Caco-2 (cell line): ENCODE results near the gene DCTN2. TPM values are rescaled to one million over a fixed set of nuclear protein-coding genes. Genes with fewer than 3 reads are reported as not detected.

Experiments
- BruUV-seq: library from RNA; stranded (reverse); fragments of 400-500 nt; replicated peaks from 2 replicates; lab custom pipeline; 2021; lab: Mats Ljungman, UMichigan
- CTCF ChIA-PET: fragments of 300-600 bp; sonication (Branson Sonifier 250); formaldehyde crosslinking; loops from one replicate; lab custom pipeline; 2022; ENCODE audit warnings: antibody characterized with exemption; lab: Charles Lee
- POLR2A ChIA-PET: fragments of 300-600 bp; sonication (Branson Sonifier 250); formaldehyde crosslinking; loops from one replicate; lab custom pipeline; 2022; ENCODE audit warnings: antibody characterized with exemption; lab: Charles Lee
- DNase-seq, 2 experiments: peaks; one replicate each; pipeline versions ENCODE4 v3.0.0 to v3.0.0-alpha.2; 2020 to 2022
- H3K27me3 ChIP-seq: replicated peaks from 2 replicates; pipeline ENCODE4 v1.6.0; 2011; ENCODE audit warnings: low read length; ENCODE audit not compliant: control insufficient read depth, insufficient read depth
- H3K36me3 ChIP-seq: 2 replicates; pipeline ENCODE4 v1.5.1; 2011; ENCODE audit warnings: low read length; ENCODE audit not compliant: control insufficient read depth, insufficient read depth
- H3K4me1 ChIP-seq: fragments of 250-450 bp; sonication (Bioruptor Pico); 2 replicates; pipeline ENCODE4 v1.5.1; 2020; ENCODE audit warnings: mild to moderate bottlenecking
- H3K4me3 ChIP-seq: 2 replicates; pipeline ENCODE4 v1.5.1; 2011; ENCODE audit warnings: low read depth, mild to moderate bottlenecking, control low read depth, low read length
- H3K9me3 ChIP-seq: fragments of 250-450 bp; sonication (Bioruptor Pico); 2 replicates; pipeline ENCODE4 v1.5.1; 2020; ENCODE audit warnings: mild to moderate bottlenecking, moderate library complexity
- H3K27ac Mint-ChIP-seq: one replicate; pipeline ENCODE4 v1.8.0; 2022; ENCODE audit warnings: mixed read lengths; ENCODE audit not compliant: unreplicated experiment
- H3K27me3 Mint-ChIP-seq: one replicate; pipeline ENCODE4 v1.8.0; 2022; ENCODE audit warnings: mixed read lengths; ENCODE audit not compliant: insufficient read depth, unreplicated experiment
- H3K36me3 Mint-ChIP-seq: one replicate; pipeline ENCODE4 v1.8.0; 2022; ENCODE audit warnings: mild to moderate bottlenecking, mixed read lengths; ENCODE audit not compliant: insufficient read depth, unreplicated experiment
- H3K4me1 Mint-ChIP-seq: one replicate; pipeline ENCODE4 v1.8.0; 2022; ENCODE audit warnings: low read depth, mixed read lengths; ENCODE audit not compliant: unreplicated experiment
- H3K4me3 Mint-ChIP-seq: one replicate; pipeline ENCODE4 v1.8.0; 2022; ENCODE audit warnings: mild to moderate bottlenecking, moderate library complexity, mixed read lengths; ENCODE audit not compliant: unreplicated experiment
- H3K9me3 Mint-ChIP-seq: one replicate; pipeline ENCODE4 v1.8.0; 2022; ENCODE audit warnings: mixed read lengths; ENCODE audit not compliant: unreplicated experiment
- intact Hi-C: fragments of 100-400 bp; cut with micrococcal nuclease; formaldehyde crosslinking; loops from one replicate; pipeline ENCODE4 v1.10.0; 2022; ENCODE audit not compliant: unreplicated experiment
- total RNA-seq: library from RNA; stranded (reverse); gene quantifications from 2 replicates; pipeline ENCODE4 v1.2.3, GENCODE V29; 2022
- TF ChIP-seq, protein P1 (sequence below), 2 experiments: fragments of 200-600 bp in 1 of 2; IDR thresholded peaks; 1 replicate in 1 of 2; 2 replicates in 1 of 2; pipeline versions ENCODE4 v1.5.1 to v1.8.0; 2011 to 2022; ENCODE audit warnings: antibody characterized with exemption in 1 of 2, control low read depth in 1 of 2, inconsistent platforms in 1 of 2, low read depth in 1 of 2, low read length in 1 of 2, mild to moderate bottlenecking in 1 of 2, moderate library complexity in 1 of 2; ENCODE audit not compliant: insufficient read depth in 1 of 2, severe bottlenecking in 1 of 2, unreplicated experiment in 1 of 2

Gene DCTN2
- total RNA-seq, 1 experiment from 2014 or later = 94.4 TPM

DNA sequence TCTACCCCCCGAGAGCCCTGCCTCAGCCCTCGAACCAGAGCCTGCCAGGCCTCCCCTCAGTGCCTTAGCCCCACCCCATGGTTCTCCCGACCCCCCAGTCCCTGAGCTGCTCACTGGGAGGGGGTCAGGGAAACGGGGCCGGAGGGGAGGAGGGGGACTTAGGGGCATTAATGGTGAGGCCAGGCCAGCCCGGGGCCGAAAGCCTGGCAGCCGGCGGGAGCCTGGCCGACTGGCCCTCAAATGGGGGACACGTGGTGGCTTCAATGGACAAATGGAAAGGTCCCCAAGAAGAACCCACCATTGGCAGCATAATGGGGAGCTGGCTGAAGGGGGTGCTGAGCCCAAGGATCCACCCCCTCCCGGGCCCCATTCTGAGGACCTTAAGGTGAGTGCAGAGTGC, 18.8 kb downstream of the DCTN2 start:
- no peak for DNase-seq
- H3K4me3 Mint-ChIP-seq = no peak overlapping the region
- no peaks in the 10 kb centered on the region for H3K27me3 Mint-ChIP-seq
- ChIA-PET POLR2A (no interaction called here), CTCF (interaction anchor here (0.6 kb wide), 1 partner anchor 228 kb away, joined by 4 read pairs; no protein-coding TSS in a partner anchor)
- no peaks in the 10 kb centered on the region for H3K9me3 ChIP-seq
- peaks cover 9% of the 10 kb centered on the region for H3K36me3 ChIP-seq
- TF ChIP-seq, protein P1, sequence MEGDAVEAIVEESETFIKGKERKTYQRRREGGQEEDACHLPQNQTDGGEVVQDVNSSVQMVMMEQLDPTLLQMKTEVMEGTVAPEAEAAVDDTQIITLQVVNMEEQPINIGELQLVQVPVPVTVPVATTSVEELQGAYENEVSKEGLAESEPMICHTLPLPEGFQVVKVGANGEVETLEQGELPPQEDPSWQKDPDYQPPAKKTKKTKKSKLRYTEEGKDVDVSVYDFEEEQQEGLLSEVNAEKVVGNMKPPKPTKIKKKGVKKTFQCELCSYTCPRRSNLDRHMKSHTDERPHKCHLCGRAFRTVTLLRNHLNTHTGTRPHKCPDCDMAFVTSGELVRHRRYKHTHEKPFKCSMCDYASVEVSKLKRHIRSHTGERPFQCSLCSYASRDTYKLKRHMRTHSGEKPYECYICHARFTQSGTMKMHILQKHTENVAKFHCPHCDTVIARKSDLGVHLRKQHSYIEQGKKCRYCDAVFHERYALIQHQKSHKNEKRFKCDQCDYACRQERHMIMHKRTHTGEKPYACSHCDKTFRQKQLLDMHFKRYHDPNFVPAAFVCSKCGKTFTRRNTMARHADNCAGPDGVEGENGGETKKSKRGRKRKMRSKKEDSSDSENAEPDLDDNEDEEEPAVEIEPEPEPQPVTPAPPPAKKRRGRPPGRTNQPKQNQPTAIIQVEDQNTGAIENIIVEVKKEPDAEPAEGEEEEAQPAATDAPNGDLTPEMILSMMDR (IDR thresholded peaks at IDR 0.05; ENCODE audit: insufficient read depth in 1 of 2, low read depth in 1 of 2, low read length in 1 of 2, severe bottlenecking in 1 of 2, unreplicated experiment in 1 of 2) = no peak
- BruUV-seq = no TSS peak
- intact Hi-C loops = no loop called here
- peaks cover 12% of the 10 kb centered on the region for H3K4me1 ChIP-seq
- no peak overlapping the region for H3K27ac Mint-ChIP-seq
- H3K4me1 Mint-ChIP-seq = peaks cover 7% of the 10 kb centered on the region
- no peaks in the 10 kb centered on the region for H3K27me3 ChIP-seq
- H3K36me3 Mint-ChIP-seq = peaks cover 66% of the 10 kb centered on the region
- no peaks in the 10 kb centered on the region for H3K9me3 Mint-ChIP-seq
- H3K4me3 ChIP-seq = no peak overlapping the region

DNA sequence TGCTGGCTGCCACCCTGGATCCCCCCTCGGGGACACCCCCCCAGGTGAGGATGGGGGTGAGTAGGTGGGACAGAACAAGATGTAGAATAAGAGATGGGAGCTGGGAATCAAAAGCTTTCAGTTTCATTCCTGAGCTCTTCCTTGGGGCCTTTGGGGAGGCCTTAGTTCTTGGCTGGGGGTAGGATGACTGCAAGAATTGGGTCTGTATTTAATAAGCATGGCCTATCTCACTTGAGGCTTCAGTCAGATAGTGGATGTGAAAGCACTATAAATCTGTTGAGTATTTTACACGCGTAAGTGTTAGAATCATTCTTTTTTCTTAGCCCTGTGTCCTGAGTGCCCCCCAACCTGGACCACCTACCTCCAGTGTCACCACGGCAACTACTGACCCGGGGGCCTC, 19.8 kb downstream of the DCTN2 start:
- no peaks in the 10 kb centered on the region for H3K9me3 ChIP-seq
- H3K27me3 ChIP-seq = no peaks in the 10 kb centered on the region
- Mint-ChIP-seq H3K36me3 (peaks cover 67% of the 10 kb centered on the region), H3K4me3 (no peak overlapping the region), H3K9me3 (no peaks in the 10 kb centered on the region), H3K27ac (no peak overlapping the region), H3K27me3 (no peaks in the 10 kb centered on the region), H3K4me1 (peaks cover 7% of the 10 kb centered on the region)
- TF ChIP-seq, protein P1 (IDR thresholded peaks at IDR 0.05; ENCODE audit: insufficient read depth in 1 of 2, low read depth in 1 of 2, low read length in 1 of 2, severe bottlenecking in 1 of 2, unreplicated experiment in 1 of 2) = no peak
- H3K36me3 ChIP-seq = peaks cover 6% of the 10 kb centered on the region
- intact Hi-C loops = no loop called here
- H3K4me3 ChIP-seq = no peak overlapping the region
- ChIA-PET CTCF (no interaction called here), POLR2A (no interaction called here)
- no TSS peak for BruUV-seq
- peaks cover 12% of the 10 kb centered on the region for H3K4me1 ChIP-seq
- DNase-seq = no peak

DNA sequence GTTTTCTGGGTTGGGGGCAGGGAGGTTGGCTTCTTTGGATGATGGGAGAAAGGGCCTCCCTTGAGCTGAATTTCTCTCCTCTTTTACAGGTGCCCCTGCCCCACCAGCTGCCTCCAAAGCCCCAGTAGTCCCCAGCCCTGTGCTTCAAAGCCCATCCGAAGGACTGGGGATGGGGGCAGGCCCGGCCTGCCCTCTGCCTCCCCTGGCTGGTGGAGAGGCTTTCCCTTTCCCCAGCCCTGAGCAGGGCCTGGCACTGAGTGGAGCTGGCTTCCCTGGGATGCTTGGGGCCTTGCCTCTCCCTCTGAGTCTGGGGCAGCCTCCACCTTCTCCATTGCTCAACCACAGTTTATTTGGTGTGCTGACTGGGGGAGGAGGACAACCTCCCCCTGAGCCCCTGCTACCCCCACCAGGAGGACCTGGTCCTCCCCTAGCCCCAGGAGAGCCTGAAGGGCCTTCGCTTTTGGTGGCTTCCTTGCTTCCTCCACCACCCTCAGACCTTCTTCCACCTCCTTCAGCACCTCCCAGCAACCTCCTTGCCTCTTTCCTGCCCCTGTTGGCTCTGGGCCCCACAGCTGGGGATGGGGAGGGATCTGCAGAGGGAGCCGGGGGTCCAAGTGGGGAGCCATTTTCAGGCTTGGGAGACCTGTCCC, 20.4 kb downstream of the DCTN2 start:
- H3K36me3 Mint-ChIP-seq = peaks cover 67% of the 10 kb centered on the region
- H3K27me3 Mint-ChIP-seq = no peaks in the 10 kb centered on the region
- no peak overlapping the region for H3K4me3 ChIP-seq
- no peak overlapping the region for H3K4me3 Mint-ChIP-seq
- intact Hi-C loops = no loop called here
- H3K4me1 ChIP-seq = peaks cover 16% of the 10 kb centered on the region
- no peak for DNase-seq
- ChIA-PET POLR2A (no interaction called here), CTCF (interaction anchor here (0.7 kb wide), 1 partner anchor 1199 kb away, joined by 3 read pairs; no protein-coding TSS in a partner anchor)
- no peaks in the 10 kb centered on the region for H3K9me3 Mint-ChIP-seq
- H3K36me3 ChIP-seq = peaks cover 6% of the 10 kb centered on the region
- no peaks in the 10 kb centered on the region for H3K27me3 ChIP-seq
- peaks cover 7% of the 10 kb centered on the region for H3K4me1 Mint-ChIP-seq
- no TSS peak for BruUV-seq
- TF ChIP-seq, protein P1 (IDR thresholded peaks at IDR 0.05; ENCODE audit: insufficient read depth in 1 of 2, low read depth in 1 of 2, low read length in 1 of 2, severe bottlenecking in 1 of 2, unreplicated experiment in 1 of 2) = no peak
- no peak overlapping the region for H3K27ac Mint-ChIP-seq
- H3K9me3 ChIP-seq = no peaks in the 10 kb centered on the region
